NCI-H345 (cell line): ENCODE results near the gene LUC7L3.
"Not testable (repeated sequence)": the region's sequence is repeated elsewhere in the genome, so short reads cannot be mapped to it uniquely, and the experiment has no call there.

Experiments used
- DNase-seq: peaks from one replicate; lab custom pipeline; 2025; lab: John Stamatoyannopoulos, UW

The LUC7L3 gene

DNA sequence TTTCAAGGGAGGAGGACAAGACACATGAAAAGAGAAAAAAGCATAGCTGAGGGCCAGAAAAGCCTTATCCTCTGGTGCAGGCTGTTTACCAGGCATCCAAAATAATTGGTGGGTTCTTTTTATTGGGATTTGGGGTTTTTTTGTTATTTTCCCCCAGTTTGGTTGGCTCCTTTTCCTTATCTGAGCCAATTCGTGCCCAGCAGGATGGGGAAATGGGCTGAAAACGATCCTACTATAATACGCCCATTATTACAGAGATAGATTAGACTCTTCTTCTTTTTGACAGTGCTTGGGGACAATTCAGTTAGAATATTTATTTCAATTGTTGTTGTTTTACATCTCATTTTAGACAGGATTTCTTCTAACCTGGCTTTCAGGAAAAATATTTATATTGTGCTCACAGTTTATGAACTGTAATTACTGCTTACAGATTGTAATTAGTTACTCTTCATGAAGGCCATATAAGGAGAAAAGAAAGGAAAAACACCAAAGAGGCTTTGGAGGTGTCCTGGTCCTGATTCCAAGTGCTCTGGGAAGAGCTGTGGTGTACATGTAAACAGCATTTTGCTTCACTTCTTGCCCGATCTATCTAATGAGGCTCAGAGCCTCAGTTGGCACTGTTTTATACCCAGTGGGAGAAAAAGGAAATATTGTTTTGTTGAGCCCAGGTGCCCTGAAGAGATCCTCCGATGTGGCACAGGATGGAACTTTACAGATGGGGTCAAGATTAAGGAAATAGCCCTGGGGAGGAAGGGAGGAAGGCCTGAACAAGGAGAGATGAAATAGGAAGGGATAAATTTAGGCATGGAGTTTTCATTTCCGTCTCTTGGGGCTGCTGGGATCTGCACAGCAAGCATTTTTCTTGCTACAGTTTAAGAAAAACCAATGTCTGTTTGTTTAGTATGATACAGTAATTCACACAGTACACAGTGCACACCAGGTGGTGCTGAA, 11.1 kb upstream of the LUC7L3 start:
- no peak for DNase-seq

DNA sequence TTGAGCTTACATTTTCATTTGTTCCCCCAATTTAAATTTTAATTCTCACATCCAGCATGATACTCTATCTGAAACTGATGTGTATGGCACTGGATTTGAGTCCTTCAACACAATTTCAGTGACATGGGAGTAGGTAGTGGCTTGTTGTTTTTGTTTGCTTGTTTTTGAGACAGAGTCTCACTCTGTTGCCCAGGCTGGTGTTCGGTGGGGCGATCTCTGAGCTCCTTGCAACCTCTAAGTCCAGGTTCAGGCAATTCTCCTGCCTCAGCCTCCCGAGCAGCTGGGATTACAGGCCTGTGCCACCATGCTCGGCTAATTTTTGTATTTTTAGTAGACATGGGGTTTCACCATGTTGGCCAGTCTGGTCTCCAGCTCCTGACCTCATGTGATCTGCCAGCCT, 10.3 kb upstream of the LUC7L3 start:
- not testable (repeated sequence) for DNase-seq

- no peak for DNase-seq
Observed at GRCh38 chr17:50710025-50710424, 9.4 kb upstream of the LUC7L3 start.

DNA sequence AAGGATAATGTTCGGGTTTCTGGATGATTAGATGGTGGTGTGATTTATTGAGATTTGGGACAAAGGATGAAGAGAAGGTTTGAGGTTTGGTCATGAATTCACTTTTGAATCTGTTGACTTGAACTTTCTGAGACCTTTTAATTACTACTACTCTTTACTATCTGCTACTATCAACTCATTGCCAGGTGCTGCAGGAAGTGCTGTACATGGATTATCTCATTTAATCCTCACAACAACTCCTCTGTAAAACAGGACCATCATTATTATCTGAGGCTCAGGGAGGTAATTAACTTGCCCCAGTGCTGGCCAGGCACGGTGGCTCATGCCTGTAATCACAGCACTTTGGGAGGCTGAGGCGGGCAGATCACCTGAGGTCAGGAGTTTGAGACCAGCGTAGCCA, 8.8 kb upstream of the LUC7L3 start:
- DNase-seq: no peak

GRCh38 chr17:50712641-50713040, 6.8 kb upstream of the LUC7L3 start:
- no peak for DNase-seq

DNA sequence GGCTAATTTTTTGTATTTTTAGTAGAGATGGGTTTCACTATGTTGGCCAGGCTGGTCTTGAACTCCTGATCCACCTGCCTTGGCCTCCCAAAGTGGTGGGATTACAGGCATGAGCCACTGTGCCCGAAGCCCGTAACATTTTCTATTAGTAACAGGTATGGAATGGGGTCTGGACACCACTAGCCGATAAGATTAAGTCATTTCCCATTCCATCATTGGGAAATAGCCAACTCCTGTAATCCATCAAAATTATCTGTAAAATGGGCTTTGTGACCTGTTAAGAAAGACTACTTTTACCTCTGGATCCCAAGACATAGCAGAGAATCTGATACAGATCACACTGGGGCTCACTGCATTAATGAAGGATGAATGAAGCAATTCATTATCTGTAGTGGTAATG, 3.9 kb upstream of the LUC7L3 start:
- DNase-seq: no peak

DNA sequence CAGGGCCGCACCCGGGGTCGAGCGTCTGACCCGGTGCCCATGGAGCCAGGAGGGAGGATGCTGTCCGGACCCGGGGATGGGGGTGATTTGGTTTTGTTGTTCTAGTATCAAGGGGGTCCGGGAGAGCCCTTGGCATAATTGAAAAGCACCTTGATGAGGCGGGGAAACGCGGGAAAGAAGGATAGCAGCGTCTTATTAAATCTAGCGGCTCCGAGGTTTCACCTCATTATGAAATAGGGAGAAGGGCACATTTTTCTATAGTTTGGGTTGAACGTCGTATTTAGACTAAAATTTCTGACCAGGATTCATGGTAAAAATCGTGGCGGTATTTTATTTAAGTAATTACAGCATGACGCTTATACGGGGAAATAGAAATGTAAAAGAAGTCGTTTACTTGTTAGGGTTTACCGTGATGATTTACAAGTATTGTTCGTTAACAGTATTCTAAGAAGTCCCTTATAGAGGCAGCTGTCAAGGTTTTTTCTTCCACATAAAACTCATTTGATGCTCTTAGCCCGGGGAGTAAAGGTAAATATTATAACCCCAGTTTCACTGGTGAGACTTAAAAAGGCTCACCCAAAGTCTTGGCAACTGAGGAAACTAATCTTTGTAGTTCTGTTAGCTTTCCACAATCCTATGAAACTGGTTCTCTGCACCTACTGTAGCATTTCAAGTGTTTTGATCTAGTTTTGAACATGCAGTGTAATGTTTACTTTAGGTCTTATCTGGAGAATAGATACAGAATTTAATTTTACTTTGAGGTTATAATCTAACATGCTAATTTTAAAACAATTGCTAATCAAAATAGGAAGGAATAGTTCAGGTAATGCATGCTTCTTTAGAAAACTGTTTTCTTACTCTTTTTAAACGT, 756 bp downstream of the LUC7L3 start:
- DNase-seq: peak; percentile 49

DNA sequence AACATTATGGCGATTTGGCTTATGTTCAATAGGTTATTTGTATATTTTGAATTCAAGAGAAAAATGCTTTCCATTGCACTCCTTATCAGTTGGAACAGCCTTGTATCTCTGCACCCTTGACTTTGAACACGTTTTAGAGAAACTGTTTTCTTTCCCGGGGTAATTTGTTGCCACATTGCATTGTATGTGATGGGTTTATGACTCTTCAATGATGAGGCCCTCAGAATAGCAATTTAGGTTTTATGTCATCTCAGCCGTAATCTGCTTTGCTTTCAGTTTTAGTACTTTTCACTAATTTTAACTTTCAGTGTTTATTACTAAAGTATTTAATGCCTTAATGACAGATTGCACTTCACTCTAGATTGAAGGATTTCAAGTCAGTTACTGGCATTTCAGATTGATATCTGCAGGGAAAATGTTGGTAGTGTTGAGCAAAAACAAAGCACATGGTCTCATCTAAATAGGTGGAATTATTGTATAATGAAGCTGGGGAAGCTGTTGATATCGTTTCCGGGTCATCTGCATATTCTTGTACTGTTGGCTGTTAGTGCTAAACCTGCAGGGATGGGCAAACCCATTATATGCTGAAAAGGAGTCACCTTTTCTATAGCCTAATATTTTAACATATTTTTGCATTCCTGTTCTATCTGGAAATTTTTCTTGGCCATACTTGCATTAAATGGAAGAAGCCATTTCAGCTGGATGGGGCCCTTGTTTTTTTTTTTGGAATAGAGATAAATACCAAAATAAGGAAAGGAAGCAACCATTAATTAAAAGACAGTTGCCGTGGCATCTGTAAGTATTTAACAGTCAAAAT, 2.0 kb downstream of the LUC7L3 start:
- no peak for DNase-seq

GRCh38 chr17:50722746-50723145, 3.3 kb downstream of the LUC7L3 start:
- DNase-seq: no peak

DNA sequence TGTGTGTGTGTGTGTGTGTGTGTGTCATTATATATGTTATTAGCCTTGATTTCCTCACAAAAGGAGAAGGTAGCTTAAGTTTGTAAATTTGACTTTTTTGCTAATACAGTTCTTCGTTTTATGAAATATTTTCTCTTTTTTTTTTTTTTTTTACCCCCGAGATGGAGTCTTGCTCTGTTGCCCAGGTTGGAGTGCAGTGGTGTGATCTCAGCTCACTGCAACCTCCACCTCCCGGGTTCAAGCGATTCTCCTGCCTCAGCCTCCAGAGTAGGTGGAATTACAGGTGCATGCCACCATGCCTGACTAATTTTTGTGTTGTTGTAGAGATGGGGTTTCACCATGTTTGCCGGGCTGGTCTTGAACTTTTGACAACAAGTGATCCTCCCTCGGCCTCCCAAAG, 5.2 kb downstream of the LUC7L3 start:
- not testable (repeated sequence) for DNase-seq

GRCh38 chr17:50725769-50726655, 6.6 kb downstream of the LUC7L3 start:
- DNase-seq: no peak

DNA sequence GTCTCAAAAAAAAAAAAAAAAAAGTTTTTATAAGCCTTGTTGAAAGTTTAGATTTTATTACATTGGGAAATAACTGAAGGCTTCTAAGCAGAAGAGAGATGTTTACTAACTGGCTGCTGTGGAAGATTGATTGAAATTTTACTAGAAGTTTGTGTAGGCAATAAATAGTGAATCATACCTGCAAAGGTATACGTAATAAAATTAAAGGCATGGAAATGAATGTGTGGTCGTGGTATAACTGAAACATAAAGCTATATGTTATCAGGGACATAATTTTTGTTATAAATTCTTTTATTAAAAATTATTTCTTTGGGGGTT, 8.7 kb downstream of the LUC7L3 start:
- DNase-seq: no peak

DNA sequence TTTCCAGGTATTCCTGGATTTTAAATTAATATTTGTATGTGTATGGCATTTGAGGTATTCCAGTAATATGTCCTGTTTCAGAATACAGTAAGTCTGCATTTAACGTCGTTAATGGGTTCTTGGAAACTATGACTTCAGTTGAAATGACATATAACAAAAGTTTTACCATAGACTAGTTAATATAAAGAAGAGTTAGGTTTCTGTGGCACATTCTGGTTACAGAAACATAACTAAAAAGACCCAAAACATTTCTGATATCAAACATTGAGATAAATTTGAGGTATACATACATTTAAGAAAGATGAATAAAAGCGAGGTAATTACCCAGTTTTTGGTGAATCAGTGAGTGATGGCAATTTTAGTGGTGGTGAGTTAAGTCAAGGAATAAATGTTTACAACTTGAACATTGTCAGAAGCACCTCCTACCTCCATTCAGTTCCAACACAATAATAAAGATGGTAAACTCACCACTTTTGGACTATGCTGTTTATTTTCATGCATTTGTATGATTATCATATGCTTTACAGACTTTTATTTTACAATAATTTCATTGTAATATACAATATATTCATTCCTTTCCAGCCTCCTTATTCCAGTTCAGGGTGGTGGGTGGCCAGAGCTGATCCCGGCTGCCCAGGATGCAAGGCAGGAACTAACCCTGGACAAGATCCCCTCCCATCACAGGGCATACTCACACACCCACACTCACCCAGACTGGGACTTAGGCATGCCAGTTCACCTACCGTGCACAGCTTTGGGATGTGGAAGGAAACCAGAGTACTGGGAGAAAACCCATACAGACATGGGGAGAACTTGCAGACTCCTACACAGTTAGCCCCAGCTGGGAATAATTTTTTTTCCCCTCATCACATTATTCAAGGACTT, 9.7 kb downstream of the LUC7L3 start:
- no peak for DNase-seq

DNA sequence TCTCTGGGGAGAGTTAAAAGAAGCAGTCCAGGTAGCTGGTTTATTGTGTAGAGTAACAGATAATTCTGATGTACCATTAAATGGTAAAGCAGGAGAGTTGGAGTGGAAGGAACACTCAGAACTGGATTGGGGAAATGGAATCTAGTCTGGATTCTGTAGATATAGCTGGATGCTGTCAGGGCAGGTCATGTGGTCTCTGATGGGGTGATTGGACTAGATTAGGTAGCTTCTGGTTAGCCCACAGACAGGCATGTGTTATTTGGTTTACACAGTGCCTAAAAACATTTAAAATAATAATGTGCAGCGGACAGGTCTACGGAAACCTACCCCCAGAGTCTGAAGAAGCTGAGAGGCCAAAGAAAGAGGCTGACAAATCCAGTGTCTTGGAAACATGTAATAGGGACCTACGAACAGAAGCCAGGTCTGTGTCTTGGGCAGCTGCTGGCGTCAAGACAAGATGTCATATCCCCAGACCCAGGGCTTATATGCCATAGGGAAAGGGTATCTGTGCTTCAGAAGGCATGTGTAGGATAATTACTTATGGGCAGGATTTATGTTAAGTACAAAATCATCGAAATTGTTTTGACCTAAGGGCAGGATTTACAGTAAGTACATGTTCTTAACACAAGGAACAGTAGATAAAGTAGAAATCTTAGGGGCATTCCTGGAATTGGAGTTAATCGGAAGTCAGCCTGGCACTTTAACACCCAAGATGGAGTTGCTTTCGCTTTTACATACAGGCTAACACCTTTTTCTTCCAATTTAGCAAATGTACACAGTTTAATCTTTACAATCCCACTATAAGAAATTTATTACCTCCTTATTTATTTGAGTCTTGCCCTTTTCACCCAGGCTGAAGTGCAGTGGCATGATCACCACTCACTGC, 12.4 kb downstream of the LUC7L3 start:
- DNase-seq: no peak

DNA sequence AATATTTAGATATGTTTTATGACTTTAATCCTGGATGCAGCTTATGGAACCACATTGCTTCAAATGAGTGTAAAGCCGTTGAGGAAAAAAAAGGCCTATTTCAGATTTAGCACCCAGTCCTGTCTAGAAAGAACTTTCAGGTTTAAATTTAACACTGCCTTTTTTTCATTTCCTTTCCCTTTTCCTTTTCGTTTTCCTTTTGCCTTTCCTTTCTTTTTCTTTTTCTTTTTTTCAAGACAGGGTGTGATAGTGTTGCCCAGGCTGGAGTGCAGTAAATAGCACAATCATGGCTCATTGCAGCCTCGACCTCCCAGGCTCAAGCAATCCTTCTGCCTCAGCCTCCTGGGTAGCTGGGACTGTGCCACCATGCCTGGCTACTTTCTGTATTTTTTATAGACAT, 15.9 kb downstream of the LUC7L3 start:
- DNase-seq: no peak

DNA sequence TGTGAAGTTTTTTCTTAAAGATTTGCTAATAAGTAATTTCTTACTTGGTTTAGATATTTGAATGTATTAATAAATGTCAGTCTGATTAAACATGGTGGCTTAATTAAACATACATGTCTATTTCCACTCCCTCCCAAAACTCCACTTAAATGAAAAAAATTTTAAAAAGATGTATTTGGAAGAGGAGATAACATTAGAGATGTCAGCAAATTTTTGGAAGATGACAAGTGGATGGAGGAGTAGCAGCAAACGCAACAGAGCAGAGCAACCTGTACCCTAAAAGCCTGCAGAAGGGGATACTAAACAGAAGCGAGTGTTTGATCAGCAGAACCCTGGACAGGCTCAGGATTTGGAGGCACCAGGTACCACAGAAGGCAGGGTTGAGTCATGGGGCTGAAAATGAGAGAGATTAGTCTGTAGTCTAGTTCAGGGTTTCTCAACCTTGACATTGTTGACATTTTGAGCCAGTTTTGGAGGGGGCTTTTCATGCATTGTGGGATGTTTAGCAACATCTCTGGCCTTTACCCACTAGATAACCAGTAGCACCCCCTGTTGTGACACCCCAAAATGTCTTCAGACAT, 17.8 kb downstream of the LUC7L3 start:
- DNase-seq: no peak

DNA sequence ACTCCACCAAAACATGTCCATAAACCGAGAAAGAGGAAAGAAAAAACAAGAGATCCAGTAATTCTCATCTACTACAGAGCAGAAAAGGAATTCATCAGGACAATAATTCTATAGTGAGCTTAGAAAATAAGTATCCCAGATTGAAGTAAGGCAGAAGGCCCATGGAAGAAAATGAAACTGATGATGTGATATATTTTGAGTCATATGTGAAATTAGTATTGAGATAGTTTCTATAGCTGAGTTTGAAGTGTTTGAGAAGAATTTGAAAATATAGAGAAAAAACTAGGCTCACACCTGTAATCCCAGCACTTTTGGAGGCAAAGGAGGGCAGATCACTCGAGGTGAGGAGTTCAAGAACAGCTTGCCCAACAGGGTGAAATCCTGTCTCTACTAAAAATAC, 19.7 kb downstream of the LUC7L3 start:
- DNase-seq: no peak

- no peak for DNase-seq
Observed at GRCh38 chr17:50745631-50746030, 26.2 kb downstream of the LUC7L3 start.

- DNase-seq: no peak
Observed at GRCh38 chr17:50749245-50749644, 29.8 kb downstream of the LUC7L3 start.
